Prostate gland (tissue), 2 donors: Measurements from ENCODE around the gene RWDD2A.

Experiments
- POLR2A ChIP-seq: fragments of 450-650 bp; IDR thresholded peaks from one replicate; pipeline ENCODE4 v1.6.1; 2016; ENCODE audit warnings: antibody characterized with exemption, mild to moderate bottlenecking
- TF ChIP-seq, protein P1 (sequence below), 4 experiments: fragments of 200-600 bp in 2 of 4; fragments of 450-650 bp in 2 of 4; sonication (generic) in 2 of 4; IDR thresholded peaks; 1 replicate in 3 of 4; 2 replicates in 1 of 4; pipeline ENCODE4 v1.5.1; 2016 to 2019; ENCODE audit warnings: antibody characterized with exemption in 4 of 4, mild to moderate bottlenecking in 2 of 4, moderate library complexity in 2 of 4

- TF ChIP-seq POLR2A: no peak
- TF ChIP-seq, protein P1, sequence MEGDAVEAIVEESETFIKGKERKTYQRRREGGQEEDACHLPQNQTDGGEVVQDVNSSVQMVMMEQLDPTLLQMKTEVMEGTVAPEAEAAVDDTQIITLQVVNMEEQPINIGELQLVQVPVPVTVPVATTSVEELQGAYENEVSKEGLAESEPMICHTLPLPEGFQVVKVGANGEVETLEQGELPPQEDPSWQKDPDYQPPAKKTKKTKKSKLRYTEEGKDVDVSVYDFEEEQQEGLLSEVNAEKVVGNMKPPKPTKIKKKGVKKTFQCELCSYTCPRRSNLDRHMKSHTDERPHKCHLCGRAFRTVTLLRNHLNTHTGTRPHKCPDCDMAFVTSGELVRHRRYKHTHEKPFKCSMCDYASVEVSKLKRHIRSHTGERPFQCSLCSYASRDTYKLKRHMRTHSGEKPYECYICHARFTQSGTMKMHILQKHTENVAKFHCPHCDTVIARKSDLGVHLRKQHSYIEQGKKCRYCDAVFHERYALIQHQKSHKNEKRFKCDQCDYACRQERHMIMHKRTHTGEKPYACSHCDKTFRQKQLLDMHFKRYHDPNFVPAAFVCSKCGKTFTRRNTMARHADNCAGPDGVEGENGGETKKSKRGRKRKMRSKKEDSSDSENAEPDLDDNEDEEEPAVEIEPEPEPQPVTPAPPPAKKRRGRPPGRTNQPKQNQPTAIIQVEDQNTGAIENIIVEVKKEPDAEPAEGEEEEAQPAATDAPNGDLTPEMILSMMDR (IDR thresholded peaks at IDR 0.05): no peak
These were observed 23.6 kb downstream of the RWDD2A start for GRCh38 chr6:83216806-83217205.
